ENCODE results near the gene REM2. TPM values are rescaled to one million over a fixed set of nuclear protein-coding genes. Genes with fewer than 3 reads are reported as not detected.

The REM2 gene
- total RNA-seq, 1 experiment from 2014 or later: not detected

DNA sequence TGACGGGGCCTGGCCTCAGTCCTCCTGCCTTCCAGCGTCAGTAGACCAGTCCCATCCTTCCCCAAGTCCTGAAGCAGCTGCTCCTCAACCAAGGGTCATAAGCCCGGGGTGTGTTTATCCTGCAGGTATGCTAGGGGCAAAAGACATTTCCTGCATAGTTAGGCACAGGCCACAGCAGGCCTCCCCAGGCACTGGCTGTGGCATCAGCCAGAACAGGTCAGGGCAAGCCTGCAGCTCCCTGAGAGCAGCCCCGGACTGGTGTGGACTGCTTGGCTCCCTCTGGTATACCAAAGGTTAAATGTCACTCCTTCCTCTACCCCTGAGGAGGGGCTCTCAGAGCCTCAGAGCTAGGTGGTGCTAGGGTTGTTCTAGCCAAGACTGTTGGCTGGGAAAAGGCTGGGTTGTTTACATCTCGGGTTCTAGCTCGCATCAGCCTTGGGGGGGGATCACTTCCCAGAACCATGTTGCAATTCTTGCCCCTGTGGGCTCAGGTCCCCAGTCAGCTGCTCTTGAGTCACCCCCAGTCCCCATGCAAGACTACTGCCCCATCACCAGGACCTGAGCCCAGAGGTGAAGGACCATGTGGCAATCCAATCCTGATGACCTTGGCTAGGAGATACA is 43.8 kb upstream of the REM2 start:
- H3K36me3 ChIP-seq (ENCODE audit: insufficient read depth, low read length, poor library complexity, severe bottlenecking): peaks cover 36% of the 10 kb centered on the region
- intact Hi-C loops (cut with micrococcal nuclease; ENCODE audit: unreplicated experiment): no loop called here
- POLR2A ChIA-PET (ENCODE audit: low non-redundant PET): no interaction called here
- H3K9me3 ChIP-seq (ENCODE audit: low read depth, low read length, poor library complexity, severe bottlenecking): no peaks in the 10 kb centered on the region
- H3K4me1 ChIP-seq (ENCODE audit: insufficient read depth, low read length, poor library complexity, severe bottlenecking): peaks cover 20% of the 10 kb centered on the region
- no peak overlapping the region for H3K27ac ChIP-seq (ENCODE audit: low read depth, low read length, poor library complexity, severe bottlenecking)
- no TSS peak for BruUV-seq (replicated peaks)
- CTCF ChIA-PET: no interaction called here
- no peak for DNase-seq (ENCODE audit: low spot score)
- TF ChIP-seq, protein P1, sequence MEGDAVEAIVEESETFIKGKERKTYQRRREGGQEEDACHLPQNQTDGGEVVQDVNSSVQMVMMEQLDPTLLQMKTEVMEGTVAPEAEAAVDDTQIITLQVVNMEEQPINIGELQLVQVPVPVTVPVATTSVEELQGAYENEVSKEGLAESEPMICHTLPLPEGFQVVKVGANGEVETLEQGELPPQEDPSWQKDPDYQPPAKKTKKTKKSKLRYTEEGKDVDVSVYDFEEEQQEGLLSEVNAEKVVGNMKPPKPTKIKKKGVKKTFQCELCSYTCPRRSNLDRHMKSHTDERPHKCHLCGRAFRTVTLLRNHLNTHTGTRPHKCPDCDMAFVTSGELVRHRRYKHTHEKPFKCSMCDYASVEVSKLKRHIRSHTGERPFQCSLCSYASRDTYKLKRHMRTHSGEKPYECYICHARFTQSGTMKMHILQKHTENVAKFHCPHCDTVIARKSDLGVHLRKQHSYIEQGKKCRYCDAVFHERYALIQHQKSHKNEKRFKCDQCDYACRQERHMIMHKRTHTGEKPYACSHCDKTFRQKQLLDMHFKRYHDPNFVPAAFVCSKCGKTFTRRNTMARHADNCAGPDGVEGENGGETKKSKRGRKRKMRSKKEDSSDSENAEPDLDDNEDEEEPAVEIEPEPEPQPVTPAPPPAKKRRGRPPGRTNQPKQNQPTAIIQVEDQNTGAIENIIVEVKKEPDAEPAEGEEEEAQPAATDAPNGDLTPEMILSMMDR (conservative IDR thresholded peaks at IDR 0.05; ENCODE audit: low read depth, low read length): no peak
- no peak for TF ChIP-seq EZH2 (IDR thresholded peaks at IDR 0.05; ENCODE audit: borderline replicate concordance, low read depth, low read length, poor library complexity, severe bottlenecking)
- no peaks in the 10 kb centered on the region for H3K27me3 ChIP-seq (replicated peaks; ENCODE audit: insufficient read depth, low read depth, low read length, poor library complexity)
- H3K4me3 ChIP-seq (ENCODE audit: low read depth, low read length, poor library complexity, severe bottlenecking): peak overlapping the region; percentile 79

DNA sequence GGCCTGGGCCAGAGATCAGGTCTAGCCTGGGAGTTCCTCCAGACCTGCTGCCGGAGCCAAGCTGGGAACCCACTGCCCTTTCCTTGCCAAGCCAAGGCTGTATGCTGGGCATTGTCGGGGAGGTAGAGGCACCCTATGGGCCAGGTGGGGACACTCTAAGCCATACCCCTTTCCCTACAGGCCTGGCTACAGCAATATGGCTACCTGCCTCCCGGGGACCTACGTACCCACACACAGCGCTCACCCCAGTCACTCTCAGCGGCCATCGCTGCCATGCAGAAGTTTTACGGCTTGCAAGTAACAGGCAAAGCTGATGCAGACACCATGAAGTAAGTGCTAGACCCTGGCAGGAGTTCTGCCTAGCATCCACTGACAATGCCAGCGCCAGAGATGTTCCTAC is 41.7 kb upstream of the REM2 start:
- POLR2A ChIA-PET (ENCODE audit: low non-redundant PET): no interaction called here
- no peak for DNase-seq (ENCODE audit: low spot score)
- BruUV-seq (replicated peaks): no TSS peak
- CTCF ChIA-PET: no interaction called here
- Histone ChIP-seq H3K36me3 (ENCODE audit: insufficient read depth, low read length, poor library complexity, severe bottlenecking) (peaks cover 53% of the 10 kb centered on the region), H3K27ac (ENCODE audit: low read depth, low read length, poor library complexity, severe bottlenecking) (no peak overlapping the region), H3K4me1 (ENCODE audit: insufficient read depth, low read length, poor library complexity, severe bottlenecking) (peaks cover 13% of the 10 kb centered on the region), H3K27me3 (replicated peaks; ENCODE audit: insufficient read depth, low read depth, low read length, poor library complexity) (no peaks in the 10 kb centered on the region), H3K4me3 (ENCODE audit: low read depth, low read length, poor library complexity, severe bottlenecking) (no peak overlapping the region), H3K9me3 (ENCODE audit: low read depth, low read length, poor library complexity, severe bottlenecking) (no peaks in the 10 kb centered on the region)
- intact Hi-C loops (cut with micrococcal nuclease; ENCODE audit: unreplicated experiment): no loop called here
- TF ChIP-seq, protein P1 (conservative IDR thresholded peaks at IDR 0.05; ENCODE audit: low read depth, low read length): no peak
- TF ChIP-seq EZH2 (IDR thresholded peaks at IDR 0.05; ENCODE audit: borderline replicate concordance, low read depth, low read length, poor library complexity, severe bottlenecking): no peak

DNA sequence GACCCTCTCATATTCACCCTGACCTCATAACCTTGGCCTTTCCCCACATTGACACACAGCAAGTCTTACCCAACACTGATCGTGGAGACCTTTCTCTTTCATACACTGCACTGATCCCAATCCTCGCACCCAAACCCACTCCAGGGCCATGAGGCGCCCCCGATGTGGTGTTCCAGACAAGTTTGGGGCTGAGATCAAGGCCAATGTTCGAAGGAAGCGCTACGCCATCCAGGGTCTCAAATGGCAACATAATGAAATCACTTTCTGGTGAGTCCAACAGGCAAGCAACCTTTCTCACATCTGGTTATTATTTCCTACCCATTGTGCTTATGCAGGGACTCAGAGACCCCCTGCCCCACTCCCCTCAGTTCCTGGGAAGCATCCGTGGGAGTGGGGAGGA is 41.3 kb upstream of the REM2 start:
- Histone ChIP-seq H3K4me1 (ENCODE audit: insufficient read depth, low read length, poor library complexity, severe bottlenecking) (peaks cover 13% of the 10 kb centered on the region), H3K27ac (ENCODE audit: low read depth, low read length, poor library complexity, severe bottlenecking) (no peak overlapping the region), H3K4me3 (ENCODE audit: low read depth, low read length, poor library complexity, severe bottlenecking) (no peak overlapping the region), H3K36me3 (ENCODE audit: insufficient read depth, low read length, poor library complexity, severe bottlenecking) (peaks cover 54% of the 10 kb centered on the region), H3K27me3 (replicated peaks; ENCODE audit: insufficient read depth, low read depth, low read length, poor library complexity) (no peaks in the 10 kb centered on the region), H3K9me3 (ENCODE audit: low read depth, low read length, poor library complexity, severe bottlenecking) (no peaks in the 10 kb centered on the region)
- CTCF ChIA-PET: no interaction called here
- TF ChIP-seq, protein P1 (conservative IDR thresholded peaks at IDR 0.05; ENCODE audit: low read depth, low read length): no peak
- TF ChIP-seq EZH2 (IDR thresholded peaks at IDR 0.05; ENCODE audit: borderline replicate concordance, low read depth, low read length, poor library complexity, severe bottlenecking): no peak
- intact Hi-C loops (cut with micrococcal nuclease; ENCODE audit: unreplicated experiment): no loop called here
- DNase-seq (ENCODE audit: low spot score): no peak
- no TSS peak for BruUV-seq (replicated peaks)
- POLR2A ChIA-PET (ENCODE audit: low non-redundant PET): no interaction called here
